Fibroblast of lung (primary cell): ENCODE results near the gene FNDC4. TPM values are rescaled to one million over a fixed set of nuclear protein-coding genes. Genes with fewer than 3 reads are reported as not detected.

Experiments used
- DNase-seq, 2 donors: peaks; one replicate each; pipeline versions ENCODE4 v3.0.0 to v3.0.0-alpha.2; 2010; ENCODE audit warnings: low read depth in 2 of 2
- H2AFZ ChIP-seq: 2 replicates; pipeline ENCODE4 v1.5.1; 2012; ENCODE audit warnings: low read length, control low read depth, inconsistent platforms
- H3K27ac ChIP-seq: 2 replicates; pipeline ENCODE4 v1.5.1; 2011; ENCODE audit warnings: low read length, control low read depth; ENCODE audit not compliant: insufficient read depth
- H3K27me3 ChIP-seq: 2 replicates; pipeline ENCODE4 v1.5.1; 2011; ENCODE audit warnings: mild to moderate bottlenecking, low read length; ENCODE audit not compliant: control insufficient read depth, insufficient read depth
- H3K36me3 ChIP-seq: 2 replicates; pipeline ENCODE4 v1.5.1; 2011; ENCODE audit warnings: low read length; ENCODE audit not compliant: control insufficient read depth, insufficient read depth
- H3K4me1 ChIP-seq: 2 replicates; pipeline ENCODE4 v1.5.1; 2011; ENCODE audit warnings: low read length; ENCODE audit not compliant: control insufficient read depth, insufficient read depth; ENCODE audit errors: extremely low read depth
- H3K4me2 ChIP-seq: 2 replicates; pipeline ENCODE4 v1.5.1; 2011; ENCODE audit warnings: low read length, control low read depth; ENCODE audit not compliant: insufficient read depth; ENCODE audit errors: extremely low read depth
- H3K4me3 ChIP-seq, 4 experiments: fragments of 200-600 bp in 1 of 4; sonication (generic) in 1 of 4; replicated peaks in 1 of 4; 2 replicates each; pipeline ENCODE4 v1.5.1; 2011 to 2016; ENCODE audit warnings: low read length in 4 of 4, low read depth in 3 of 4, mild to moderate bottlenecking in 3 of 4, control low read depth in 2 of 4, inconsistent platforms in 1 of 4, mixed read lengths in 1 of 4; ENCODE audit not compliant: insufficient read depth in 1 of 4; ENCODE audit errors: control extremely low read depth in 1 of 4
- H3K79me2 ChIP-seq: 2 replicates; pipeline ENCODE4 v1.5.1; 2012; ENCODE audit warnings: mild to moderate bottlenecking, low read length, inconsistent platforms; ENCODE audit not compliant: control insufficient read depth, insufficient read depth
- H3K9ac ChIP-seq: 2 replicates; pipeline ENCODE4 v1.5.1; 2011; ENCODE audit warnings: mild to moderate bottlenecking, low read length, control low read depth; ENCODE audit not compliant: insufficient read depth
- H3K9me3 ChIP-seq: 2 replicates; pipeline ENCODE4 v1.5.1; 2012; ENCODE audit warnings: low read depth, low read length; ENCODE audit not compliant: control insufficient read depth, insufficient read depth
- H4K20me1 ChIP-seq: 2 replicates; pipeline ENCODE4 v1.5.1; 2011; ENCODE audit warnings: low read length; ENCODE audit not compliant: control insufficient read depth, insufficient read depth; ENCODE audit errors: extremely low read depth
- CTCF ChIP-seq, 2 donors: IDR thresholded peaks in 1 of 2; conservative IDR thresholded peaks in 1 of 2; 1 replicate in 1 of 2; 2 replicates in 1 of 2; pipeline ENCODE4 v1.5.1; 2011 to 2012; ENCODE audit warnings: low read length in 2 of 2, control low read depth in 1 of 2, inconsistent platforms in 1 of 2, low read depth in 1 of 2, mild to moderate bottlenecking in 1 of 2
- EZH2 ChIP-seq: IDR thresholded peaks from 2 replicates; pipeline ENCODE4 v1.5.1; 2012; ENCODE audit warnings: low read length, control low read depth, mild to moderate bottlenecking; ENCODE audit errors: missing control alignments
- polyA plus RNA-seq, 2 donors: library from polyadenylated mRNA; depleted of rRNA in 1 of 2; stranded (reverse) in 1 of 2; unstranded in 1 of 2; fragments of >200 nt; gene quantifications; 2 replicates each; pipeline ENCODE4 v1.2.1, GENCODE V29; 2011 to 2012; ENCODE audit warnings: missing spikeins in 1 of 2
- total RNA-seq: library from RNA; depleted of rRNA; stranded (reverse); fragments of >200 nt; gene quantifications from 2 replicates; pipeline ENCODE4 v1.2.1, GENCODE V29; 2014

FNDC4 gene
- total and polyA plus RNA-seq, 2 donors (not counting 1 experiment from before 2014, with no cell fraction given): 9.6 to 18.3 TPM

GRCh38 chr2:27518113-27518781, 23.2 kb upstream of the FNDC4 start:
- Histone ChIP-seq H3K36me3 (no peaks in the 10 kb centered on the region), H3K4me1 (no peaks in the 10 kb centered on the region), H4K20me1 (no peaks in the 10 kb centered on the region), H3K27ac (no peak overlapping the region), H3K9ac (no peak overlapping the region), H3K4me2 (no peak overlapping the region), H3K79me2 (no peaks in the 10 kb centered on the region), H3K4me3 (no peak overlapping the region), H3K9me3 (no peaks in the 10 kb centered on the region), H3K27me3 (no peaks in the 10 kb centered on the region), H2AFZ (no peak overlapping the region)
- no peak for TF ChIP-seq CTCF (conservative IDR thresholded peaks at IDR 0.05 in 1 of 2, IDR thresholded peaks at IDR 0.05 in 1 of 2; ENCODE audit: low read depth in 1 of 2, low read length in 2 of 2)
- no peak for TF ChIP-seq EZH2
- no peak for DNase-seq

GRCh38 chr2:27509326-27509725, 14.3 kb upstream of the FNDC4 start:
- H3K4me2 ChIP-seq: no peak overlapping the region
- H3K79me2 ChIP-seq: no peaks in the 10 kb centered on the region
- peak; percentile 63 to 70 for DNase-seq
- no peak overlapping the region for H3K9ac ChIP-seq
- H3K27ac ChIP-seq: no peak overlapping the region
- no peaks in the 10 kb centered on the region for H3K4me1 ChIP-seq
- H2AFZ ChIP-seq: no peak overlapping the region
- no peaks in the 10 kb centered on the region for H4K20me1 ChIP-seq
- TF ChIP-seq EZH2 (no peak), CTCF (conservative IDR thresholded peaks at IDR 0.05 in 1 of 2, IDR thresholded peaks at IDR 0.05 in 1 of 2; ENCODE audit: low read depth in 1 of 2, low read length in 2 of 2) (no peak)
- no peak overlapping the region for H3K4me3 ChIP-seq
- H3K9me3 ChIP-seq: no peaks in the 10 kb centered on the region
- H3K27me3 ChIP-seq: no peaks in the 10 kb centered on the region
- no peaks in the 10 kb centered on the region for H3K36me3 ChIP-seq

- no peak for DNase-seq
- Histone ChIP-seq H3K9ac (no peak overlapping the region), H3K27me3 (no peaks in the 10 kb centered on the region), H2AFZ (no peak overlapping the region), H4K20me1 (no peaks in the 10 kb centered on the region), H3K4me3 (no peak overlapping the region), H3K36me3 (no peaks in the 10 kb centered on the region), H3K4me2 (no peak overlapping the region), H3K9me3 (no peaks in the 10 kb centered on the region), H3K4me1 (no peaks in the 10 kb centered on the region), H3K79me2 (no peaks in the 10 kb centered on the region), H3K27ac (no peak overlapping the region)
- TF ChIP-seq EZH2: no peak
- no peak for TF ChIP-seq CTCF (conservative IDR thresholded peaks at IDR 0.05 in 1 of 2, IDR thresholded peaks at IDR 0.05 in 1 of 2; ENCODE audit: low read depth in 1 of 2, low read length in 2 of 2)
Observed at GRCh38 chr2:27507293-27507692, 12.3 kb upstream of the FNDC4 start.
